Measurements from ENCODE around the gene YARS1. TPM values are rescaled to one million over a fixed set of nuclear protein-coding genes. Genes with fewer than 3 reads are reported as not detected.

The YARS1 gene
- polyA plus RNA-seq, 4 donors = 53.6 to 69.5 (median 59.9) TPM

DNA sequence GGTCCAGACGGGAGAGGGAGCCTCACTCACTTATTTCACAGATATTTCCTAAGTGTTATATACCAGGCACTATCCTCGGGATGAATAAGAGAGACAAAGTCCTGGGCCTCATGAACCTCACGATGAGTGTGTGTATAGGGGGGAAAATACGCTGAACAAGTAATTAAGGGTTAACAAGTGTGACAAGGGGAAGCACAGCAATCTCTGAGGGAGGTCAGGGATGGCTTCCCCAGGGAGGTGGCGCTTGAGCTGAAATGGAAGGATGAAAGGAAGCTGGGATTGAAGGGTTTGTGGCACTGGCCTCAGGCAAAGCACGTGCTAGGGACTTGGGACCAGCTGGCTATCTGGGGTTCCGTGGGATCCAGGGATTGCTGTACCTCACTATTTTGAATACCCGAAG is 68.2 kb downstream of the YARS1 start:
- no peak for DNase-seq (ENCODE audit: low read depth in 4 of 4, low spot score in 3 of 4)

DNA sequence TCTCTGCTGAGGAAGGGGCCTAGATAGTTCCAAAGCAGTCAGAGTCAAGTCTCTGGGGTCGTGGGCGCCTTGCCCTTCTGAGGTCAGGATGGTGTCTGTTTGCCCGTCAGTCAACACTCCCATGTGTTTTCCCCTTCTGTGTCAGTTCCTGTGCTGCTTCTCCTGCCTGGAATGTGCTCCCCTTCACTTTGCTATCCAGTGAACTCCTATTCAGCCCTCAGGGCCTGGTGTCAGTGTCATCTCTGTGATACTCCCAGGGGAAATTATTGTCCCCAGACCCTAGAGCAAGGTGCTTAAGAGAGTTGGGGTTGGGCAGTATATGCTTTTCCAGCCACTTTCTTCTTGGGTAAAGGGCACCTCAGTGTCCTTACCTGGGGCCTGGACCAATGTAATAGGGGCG is 68.8 kb downstream of the YARS1 start:
- DNase-seq (ENCODE audit: low read depth in 4 of 4, low spot score in 3 of 4) = no peak

DNA sequence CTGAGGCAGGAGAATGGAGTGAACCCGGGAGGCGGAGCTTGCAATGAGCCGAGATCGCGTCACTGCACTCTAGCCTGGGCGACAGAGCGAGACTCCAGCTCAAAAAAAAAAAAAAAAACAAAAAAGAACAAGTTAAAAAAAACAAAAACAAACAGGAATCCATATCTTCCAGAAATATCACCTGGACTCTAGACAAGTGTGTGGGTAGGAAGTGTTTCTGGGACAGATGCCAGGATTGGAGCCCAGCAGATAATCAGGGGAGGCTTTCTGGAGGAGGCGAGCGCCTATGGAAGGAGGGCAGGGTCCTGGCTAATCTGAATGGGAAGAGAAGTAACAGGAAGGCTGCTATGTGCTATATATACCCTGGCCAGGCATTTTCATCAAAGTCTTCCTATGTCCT is 71.0 kb downstream of the YARS1 start:
- no peak for DNase-seq (ENCODE audit: low read depth in 4 of 4, low spot score in 3 of 4)

DNA sequence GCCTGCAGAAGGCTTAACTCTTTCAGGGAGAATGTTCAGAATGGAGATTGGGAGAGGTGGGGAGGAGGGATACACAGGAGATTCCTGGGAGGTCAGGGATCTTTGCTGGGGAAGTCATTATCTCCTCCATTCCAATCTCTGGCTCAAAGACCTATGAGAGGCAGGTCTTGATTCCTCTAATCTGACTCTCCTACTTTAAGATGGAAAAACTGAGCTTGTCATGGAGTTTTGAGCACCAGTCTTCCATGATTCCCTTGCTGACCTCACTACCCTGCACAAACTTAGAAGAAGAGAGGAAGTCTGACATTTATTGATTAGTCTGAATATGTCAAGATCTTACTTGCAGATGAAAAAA is 73.1 kb downstream of the YARS1 start:
- DNase-seq (ENCODE audit: low read depth in 4 of 4, low spot score in 3 of 4) = no peak

DNA sequence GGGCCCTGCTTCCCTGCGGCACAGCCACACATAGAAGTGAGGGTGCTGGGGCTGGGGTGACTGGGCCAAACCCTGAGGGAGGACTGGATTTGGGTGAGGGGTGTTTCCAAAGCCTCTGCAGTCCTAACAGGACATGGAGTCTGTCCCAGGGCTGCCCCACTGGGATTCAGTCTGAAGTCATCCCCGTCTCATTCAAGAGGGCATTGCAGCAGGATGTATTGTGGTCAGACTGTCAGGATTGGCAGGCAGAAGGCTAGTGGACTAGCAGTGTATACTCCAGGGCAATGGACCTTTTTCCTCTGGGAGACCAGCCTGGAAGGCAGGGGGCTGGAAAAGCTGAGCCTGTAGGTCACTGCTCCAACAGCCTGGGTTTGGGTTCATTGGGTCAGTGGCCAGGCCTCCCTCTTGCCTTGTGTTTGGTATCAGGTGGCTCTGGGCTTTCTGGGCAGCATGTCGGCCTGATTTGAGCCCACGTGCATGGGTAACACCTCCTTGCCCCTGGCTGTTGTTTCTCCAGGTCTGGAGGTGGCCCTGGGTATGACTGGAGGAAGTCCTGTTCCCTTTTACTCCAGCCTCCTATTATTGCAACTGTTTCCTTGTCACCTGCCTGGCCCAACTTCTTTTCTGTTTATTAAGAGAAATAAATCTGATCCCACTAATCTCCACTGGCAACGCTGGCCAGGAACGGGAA is 73.6 kb downstream of the YARS1 start:
- DNase-seq (ENCODE audit: low read depth in 4 of 4, low spot score in 3 of 4) = no peak

DNA sequence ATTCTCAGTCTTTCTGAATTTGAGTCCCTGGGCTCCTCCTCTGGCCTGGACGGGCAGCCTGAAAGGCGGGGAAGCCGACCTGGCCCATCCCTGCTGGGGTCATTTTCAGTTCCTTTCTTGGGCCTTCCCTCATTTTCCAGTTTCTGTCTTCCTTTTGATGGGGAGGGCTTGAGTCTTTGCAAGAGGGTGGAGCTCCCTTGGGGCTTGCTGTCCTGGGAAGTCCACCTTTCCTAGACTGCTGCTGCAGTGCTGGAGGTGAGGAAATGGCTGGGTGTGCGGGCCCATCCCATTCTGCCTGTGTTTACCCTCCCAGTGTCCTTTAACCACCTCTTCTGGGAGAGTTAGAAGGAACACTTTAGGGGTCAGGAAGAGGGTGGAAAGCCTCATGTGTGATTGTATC is 74.2 kb downstream of the YARS1 start:
- no peak for DNase-seq (ENCODE audit: low read depth in 4 of 4, low spot score in 3 of 4)

DNA sequence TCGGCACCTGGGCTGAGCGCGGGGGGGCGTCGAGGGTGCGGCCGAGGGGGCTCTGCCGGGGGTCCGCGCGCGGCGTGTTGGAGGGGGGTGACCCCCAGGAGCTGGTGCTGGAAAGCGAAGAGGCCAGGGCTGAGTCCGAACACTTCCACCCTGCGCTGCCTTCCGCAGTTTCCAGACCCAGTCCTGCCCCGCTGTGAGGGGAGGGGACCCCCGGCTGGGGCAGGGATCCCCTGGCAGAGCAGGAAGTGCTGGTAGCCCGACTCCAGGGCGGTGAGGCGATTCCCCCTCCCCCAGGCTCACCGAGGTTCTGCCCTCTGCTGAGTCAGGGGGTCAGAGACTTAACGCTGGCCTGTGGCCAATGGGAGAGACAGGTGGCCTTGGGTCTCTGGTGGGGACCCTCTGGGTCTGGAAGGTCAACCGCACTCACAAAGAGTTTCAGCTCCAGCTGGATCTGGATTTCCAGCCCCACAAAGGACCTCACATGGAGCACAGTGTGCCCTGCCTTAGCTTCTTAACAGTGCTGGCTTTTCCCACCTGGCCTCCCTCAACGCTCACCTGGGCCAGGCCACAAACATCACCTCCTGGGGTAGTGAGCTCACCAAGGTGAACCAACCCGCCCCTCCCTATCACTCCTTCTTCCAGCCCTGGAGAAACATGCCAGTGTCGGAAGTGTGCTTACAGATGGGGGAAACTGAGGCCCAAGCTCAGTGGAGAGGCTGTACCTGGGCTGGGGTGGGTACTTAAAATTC is 74.8 kb downstream of the YARS1 start:
- no peak for DNase-seq (ENCODE audit: low read depth in 4 of 4, low spot score in 3 of 4)

DNA sequence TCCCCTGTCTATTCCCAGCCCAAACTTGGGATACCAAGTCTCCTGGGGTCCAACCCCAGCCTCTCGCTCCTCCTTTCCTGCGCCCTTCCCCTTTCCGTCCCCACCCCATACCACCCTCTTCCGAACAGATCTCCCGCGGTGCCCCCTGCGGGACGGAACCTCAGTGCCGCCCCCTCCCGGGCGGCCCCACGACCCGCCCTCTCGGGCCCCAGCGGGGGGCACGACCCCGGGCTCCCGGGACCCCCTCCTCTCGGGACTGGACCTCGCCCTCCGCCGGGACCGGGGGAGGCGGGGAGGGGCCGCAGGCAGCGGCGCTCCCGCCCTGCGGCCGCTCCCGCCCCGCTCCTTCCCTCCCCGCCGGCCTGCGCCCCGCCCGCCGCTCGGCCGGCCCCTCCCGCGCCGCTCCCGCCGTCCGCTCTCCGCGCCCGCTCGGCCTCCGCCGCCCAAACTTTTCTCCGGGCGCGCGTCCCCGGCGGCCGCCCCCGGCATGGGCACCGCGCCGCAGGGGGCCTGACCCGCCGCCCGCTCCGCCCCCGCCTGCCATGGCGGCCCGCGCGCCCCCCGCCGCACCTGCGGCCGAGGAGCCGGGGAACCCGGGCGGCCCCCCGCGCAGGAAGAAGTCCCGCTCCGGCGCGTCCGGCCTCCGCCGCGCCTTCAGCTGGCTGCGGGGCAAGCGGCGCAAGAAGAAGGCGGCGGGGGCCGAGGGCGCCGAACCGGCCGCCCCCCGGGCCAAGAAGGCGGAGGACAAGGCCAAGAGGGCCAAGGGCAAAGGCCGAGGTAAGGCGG is 75.6 kb downstream of the YARS1 start:
- no peak for DNase-seq (ENCODE audit: low read depth in 4 of 4, low spot score in 3 of 4)

DNA sequence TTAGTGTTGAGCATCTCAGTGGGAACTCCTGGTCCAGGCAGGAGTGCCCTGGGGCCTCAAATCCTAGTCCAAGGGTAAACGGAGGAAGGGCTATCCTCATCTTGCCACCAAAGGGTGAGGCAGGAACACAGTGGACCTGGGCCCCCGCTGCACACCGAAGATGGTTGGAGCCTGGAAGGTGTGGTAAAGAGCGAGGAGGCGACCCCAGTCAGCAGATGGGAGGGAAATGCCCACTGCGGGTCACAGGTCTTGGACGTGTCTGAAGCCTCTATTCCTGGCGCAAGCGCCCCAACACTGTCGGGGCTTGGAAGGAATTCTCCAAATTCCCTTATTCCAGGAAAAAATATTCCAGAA is 76.1 kb downstream of the YARS1 start:
- DNase-seq (ENCODE audit: low read depth in 4 of 4, low spot score in 3 of 4) = no peak

DNA sequence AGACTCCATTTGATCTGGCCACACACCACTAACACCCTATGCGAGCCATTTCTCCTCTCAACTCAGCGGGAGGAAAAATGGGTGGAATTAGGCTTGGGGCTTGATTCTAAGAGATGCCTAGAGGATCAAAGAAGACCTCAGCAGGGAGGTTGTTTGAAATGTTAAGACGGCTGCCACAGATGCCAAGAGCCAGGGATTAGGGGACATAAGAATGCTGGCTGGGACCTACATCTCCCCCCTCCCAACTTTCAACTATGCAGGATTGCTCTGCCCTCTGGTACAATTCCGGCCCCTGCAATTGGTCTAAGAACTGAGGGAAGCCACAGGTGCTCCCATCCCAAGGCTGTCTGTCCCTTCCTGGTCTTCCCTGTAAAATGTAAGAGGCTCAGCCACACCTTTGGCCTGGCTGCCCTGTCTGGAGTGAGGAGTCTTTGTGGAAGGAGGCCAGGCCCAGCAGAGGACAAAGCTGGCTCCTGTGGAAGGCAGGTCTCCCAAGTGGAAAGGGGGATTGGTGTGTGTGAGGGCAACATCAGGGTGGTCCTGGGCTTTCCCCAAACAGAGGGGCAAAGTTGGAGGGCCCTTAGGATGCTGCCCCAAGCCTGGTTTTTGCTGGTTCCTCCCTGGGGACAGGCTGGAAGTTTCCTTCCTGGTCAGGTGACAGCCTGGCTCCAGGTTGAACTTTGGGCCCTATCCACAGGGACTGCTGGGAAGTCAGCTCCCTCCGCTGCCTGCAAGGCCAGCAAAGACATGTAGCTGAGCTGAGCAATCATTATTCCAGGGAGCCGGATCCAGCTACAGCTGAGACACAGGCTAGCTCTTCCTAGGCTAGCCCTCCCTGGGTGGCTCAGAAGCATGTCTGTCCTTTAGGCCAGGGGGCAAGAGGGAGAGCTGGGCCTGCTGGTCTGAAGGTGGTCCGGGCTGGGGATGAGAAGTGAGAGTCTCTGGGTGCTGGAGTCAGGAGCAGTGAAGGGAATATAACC is 80.1 kb downstream of the YARS1 start:
- no peak for DNase-seq (ENCODE audit: low read depth in 4 of 4, low spot score in 3 of 4)

DNA sequence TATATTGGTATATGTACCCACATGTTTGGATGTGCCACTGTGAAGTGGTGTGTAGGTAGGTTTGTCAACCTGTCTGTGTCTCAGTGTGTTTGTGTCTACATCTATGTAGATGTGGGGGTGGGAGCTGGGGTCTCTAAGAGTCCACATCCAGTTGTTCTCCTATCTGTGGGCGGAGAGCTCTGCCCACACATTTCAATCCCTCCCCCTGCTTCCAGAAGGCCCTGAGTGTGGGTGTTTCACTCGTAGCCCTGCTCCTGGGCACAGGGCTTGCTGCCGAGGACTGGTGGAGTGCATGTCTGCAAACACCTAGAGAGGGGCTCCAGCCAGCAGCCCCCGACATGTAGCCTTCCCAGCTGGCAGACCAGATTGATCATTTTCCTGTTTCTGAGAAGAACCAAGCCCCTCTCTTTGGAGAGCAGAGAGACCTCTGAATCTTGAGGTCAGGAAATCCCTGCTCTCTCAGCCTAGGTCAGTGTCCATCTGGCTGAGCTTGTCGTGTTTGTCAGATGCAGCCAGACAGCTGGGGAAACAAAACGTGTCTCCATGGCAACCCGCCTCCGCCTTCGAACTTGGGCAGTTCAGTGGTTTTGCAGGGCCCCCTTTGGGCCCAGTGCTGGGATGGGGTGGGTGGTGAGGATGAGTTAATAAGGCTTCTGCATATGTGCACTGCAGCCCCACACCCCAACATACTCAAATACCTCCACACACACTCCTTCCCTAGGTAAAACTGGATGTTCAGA is 83.4 kb downstream of the YARS1 start:
- no peak for DNase-seq (ENCODE audit: low read depth in 4 of 4, low spot score in 3 of 4)

DNA sequence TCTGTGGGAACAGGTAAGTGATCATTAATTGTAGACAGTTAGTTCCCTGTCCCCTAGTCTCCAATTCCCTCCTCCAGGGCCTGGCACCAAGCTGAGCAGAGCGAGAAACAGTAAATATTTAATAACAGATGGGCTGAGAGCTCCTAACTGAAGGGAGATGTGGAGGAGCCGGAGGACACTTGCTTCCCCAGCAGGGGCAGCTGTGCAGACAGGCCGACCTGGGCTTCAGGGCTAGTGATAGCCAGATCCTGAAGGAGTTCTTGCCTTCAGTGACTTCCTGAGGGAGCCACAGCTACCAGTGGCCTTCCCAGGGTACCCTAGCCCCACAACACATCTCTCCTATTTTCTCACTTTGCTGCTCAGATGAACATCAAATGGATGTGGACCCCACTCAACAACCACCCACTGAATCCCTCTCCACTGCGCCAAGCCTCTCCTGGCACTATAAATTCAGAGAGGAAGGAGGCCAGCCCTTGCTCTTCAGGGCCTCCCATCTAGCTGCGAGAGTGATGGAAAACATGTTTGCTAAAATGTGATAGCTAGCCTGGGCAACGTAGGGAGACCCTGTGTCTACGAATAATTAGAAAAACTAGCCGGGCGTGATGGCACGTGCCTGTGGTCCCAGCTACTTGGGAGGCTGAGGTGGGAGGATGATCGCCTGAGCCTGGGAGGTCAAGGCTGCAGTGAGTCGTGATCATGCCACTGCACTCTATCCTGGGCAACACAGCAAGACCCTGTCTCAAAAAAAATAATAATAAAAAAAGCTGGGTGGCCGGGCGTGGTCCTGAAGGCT is 87.7 kb downstream of the YARS1 start:
- DNase-seq (ENCODE audit: low read depth in 4 of 4, low spot score in 3 of 4) = no peak

DNA sequence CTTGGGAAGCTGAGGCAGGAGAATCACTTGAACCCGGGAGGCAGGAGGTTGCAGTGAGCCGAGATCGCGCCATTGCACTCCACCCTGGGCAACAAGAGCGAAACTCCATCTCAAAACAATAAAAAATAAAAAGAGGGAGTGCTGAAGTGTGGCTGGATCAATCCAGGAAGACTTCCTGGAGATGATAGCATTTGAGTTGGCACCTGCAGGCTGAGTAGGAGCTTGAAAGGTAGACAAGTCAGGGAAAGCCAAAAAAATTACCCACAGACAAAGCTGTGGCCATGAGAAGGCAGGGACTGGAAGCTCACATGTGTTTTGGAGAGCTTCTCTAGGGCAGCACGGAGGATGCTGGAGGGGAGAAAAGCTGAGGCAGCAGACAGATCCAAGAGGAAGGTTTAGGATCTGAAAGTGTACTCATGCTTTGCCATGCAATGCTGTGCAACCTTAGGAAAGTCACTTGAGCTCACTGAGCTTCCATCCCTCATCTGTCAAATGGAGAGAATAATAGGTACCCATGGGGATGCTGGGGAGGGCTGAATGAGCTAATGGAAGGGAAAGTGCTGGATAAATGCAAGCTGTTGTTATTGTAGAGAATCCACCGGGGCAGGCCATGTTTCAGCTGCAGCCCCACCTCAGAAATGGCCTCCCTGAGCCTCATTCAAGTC is 88.6 kb downstream of the YARS1 start:
- no peak for DNase-seq (ENCODE audit: low read depth in 4 of 4, low spot score in 3 of 4)

DNA sequence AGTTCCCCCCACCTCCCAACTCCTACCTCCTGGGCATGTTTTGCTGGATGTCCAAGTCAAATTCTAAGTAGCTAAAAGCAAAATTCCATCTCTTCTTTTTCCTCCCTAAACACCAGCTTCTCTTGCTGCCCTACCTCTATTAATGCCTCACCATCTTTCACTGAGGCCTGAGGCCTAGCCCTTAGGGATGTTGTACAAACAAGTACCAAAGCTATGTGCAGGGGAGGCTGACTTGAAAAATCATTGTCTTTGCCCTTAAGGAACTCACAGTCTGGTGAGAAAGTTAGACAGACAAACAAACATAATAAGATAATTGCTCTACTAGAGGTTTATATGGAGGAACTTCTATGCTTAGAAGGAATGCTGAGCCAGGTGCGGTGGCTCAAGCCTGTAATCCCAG is 89.3 kb downstream of the YARS1 start:
- no peak for DNase-seq (ENCODE audit: low read depth in 4 of 4, low spot score in 3 of 4)

DNA sequence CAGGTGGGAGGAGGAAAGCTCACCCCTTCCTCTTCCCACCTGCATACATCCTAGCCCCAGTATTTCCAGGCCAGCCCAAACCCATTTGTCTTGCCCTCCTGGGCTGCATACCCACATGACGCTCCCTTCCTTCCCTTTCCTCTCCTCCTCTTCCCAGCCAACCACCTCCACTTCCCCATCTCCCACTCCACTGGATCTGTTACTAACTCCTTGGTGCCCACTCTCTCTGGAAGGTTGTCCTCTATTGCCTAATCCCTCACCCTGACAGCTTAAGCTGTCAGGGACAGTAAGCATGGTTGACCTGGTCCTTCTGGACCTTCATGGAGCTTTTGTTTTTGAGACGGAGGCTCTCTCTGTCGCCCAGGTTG is 91.6 kb downstream of the YARS1 start:
- no peak for DNase-seq (ENCODE audit: low read depth in 4 of 4, low spot score in 3 of 4)
